Mammary epithelial cell (primary cell): Measurements from ENCODE around the gene CDH13.

Experiments
- CTCF ChIP-seq, 2 donors: IDR thresholded peaks in 1 of 2; conservative IDR thresholded peaks in 1 of 2; 2 replicates each; pipeline ENCODE4 v1.5.1; 2011 to 2012; ENCODE audit warnings: inconsistent platforms in 2 of 2, low read length in 2 of 2, mild to moderate bottlenecking in 2 of 2, control low read depth in 1 of 2, low read depth in 1 of 2; ENCODE audit not compliant: insufficient read depth in 1 of 2; ENCODE audit errors: extremely low read depth in 1 of 2
- EZH2 ChIP-seq: IDR thresholded peaks from 2 replicates; pipeline ENCODE4 v1.6.1; 2012; ENCODE audit warnings: low read length, inconsistent platforms, borderline replicate concordance

- TF ChIP-seq CTCF (conservative IDR thresholded peaks at IDR 0.05 in 1 of 2, IDR thresholded peaks at IDR 0.05 in 1 of 2; ENCODE audit: extremely low read depth in 1 of 2, insufficient read depth in 1 of 2, low read depth in 1 of 2, low read length in 2 of 2) (no peak), EZH2 (no peak)
Observed at GRCh38 chr16:83312015-83312717, 685.4 kb downstream of the CDH13 start.
